DMS79 treated with DMSO at 0.1 percent for 48 hours (cell line): Measurements from ENCODE around the gene BCAT1.

Experiments
- DNase-seq: peaks from one replicate; lab custom pipeline; 2025; lab: John Stamatoyannopoulos, UW

BCAT1 gene

DNA sequence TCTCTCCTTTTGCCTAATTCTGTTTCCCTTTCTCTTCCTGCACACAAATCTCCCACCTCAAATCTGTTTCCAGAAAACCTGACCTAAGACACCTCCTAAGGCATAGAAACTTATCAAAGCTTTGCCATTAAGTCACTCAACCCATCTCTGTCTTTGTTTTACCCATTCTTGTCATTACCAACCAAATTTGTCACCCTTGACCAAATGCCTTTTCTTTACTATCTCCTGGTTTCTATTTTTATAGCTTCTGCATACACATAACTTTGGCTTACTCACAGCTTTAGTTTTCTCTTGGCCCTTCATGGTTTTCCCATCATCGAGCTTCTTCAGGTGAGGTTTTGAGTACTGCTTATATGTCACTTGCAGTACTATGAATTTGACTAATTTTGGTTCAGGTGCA, 184.2 kb downstream of the BCAT1 start:
- DNase-seq, result no peak

DNA sequence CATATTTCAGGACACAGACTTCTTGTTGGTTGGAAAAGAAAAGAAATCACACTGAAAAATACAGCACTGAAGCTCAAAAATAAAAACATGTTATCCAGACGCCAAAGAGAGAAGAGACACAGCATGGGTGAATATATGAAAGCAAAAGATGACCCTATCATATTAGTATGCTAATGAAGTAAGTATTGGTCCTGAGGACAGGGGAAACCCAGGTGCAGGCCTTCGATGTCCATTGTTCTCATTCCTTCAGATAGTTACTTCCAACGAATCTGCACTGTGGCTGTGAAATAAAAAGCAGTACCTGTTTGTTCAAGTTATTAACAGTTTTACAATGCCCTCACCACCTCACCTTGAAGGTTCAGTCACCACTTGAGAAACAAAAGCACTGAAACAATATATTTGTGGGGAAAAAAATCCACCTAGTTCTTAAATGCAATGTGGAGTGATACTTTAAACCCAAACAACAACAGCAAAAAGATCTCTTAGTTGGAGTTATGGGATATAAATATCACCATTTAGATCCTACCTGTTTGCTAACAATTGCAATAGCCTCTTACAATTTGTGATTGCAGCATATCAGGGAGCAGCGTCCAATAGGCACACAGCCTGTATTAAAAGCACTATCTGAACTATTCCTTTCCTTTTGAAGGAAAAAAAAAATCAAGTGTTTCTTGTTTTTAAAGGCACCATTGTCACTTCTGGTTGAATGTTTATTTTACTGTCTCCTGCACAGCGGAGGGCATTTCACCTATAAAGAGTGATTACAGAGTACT, 188.1 kb downstream of the BCAT1 start:
- no peak for DNase-seq

DNA sequence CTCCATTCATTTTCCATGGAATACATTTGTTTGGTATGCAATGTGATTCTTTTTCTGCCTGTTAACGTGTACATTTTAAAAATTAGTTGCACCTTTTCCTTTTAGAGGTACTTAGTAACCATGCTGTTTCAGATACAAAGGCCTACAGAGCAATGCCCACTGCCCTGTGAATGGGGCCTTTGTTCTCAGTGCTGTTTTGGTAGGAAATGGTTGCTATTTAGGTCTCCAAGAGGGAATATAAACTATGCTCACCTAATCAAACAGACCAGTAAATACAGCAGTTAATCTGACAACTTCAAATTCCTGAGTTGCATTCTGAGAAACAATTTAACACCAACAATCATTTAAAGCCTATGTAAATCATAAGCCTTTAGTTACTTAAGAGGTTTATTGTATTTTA, 188.7 kb downstream of the BCAT1 start:
- no peak for DNase-seq
